HepG2 (cell line): Measurements from ENCODE around the gene ENGASE. TPM values are rescaled to one million over a fixed set of nuclear protein-coding genes. Genes with fewer than 3 reads are reported as not detected.

ENCODE experiments used
- ATAC-seq: fragments of 200-7000 bp; cut with Tn5 transposase; 3 replicates; pipeline ENCODE4 v1.9.1; 2020; ENCODE audit warnings: mild to moderate bottlenecking, moderate library complexity
- BruUV-seq: library from RNA; stranded (reverse); fragments of 400-500 nt; replicated peaks from 2 replicates; lab custom pipeline; 2021; lab: Mats Ljungman, UMichigan
- CTCF ChIA-PET: fragments of 300-600 bp; formaldehyde crosslinking; extraction: SDS; loops from one replicate; lab custom pipeline; 2021; ENCODE audit warnings: low total read pairs, inconsistent platforms, low intra/inter-chr PET ratio; lab: Yijun Ruan, JAX
- POLR2A ChIA-PET: fragments of 350-600 bp; sonication (Branson Sonifier 250); formaldehyde crosslinking; loops from one replicate; lab custom pipeline; 2020; ENCODE audit warnings: antibody characterized with exemption, inconsistent platforms; lab: Yijun Ruan, JAX
- DNase-seq: peaks from one replicate; pipeline ENCODE4 v3.0.0-alpha.2; 2015; ENCODE audit warnings: low spot score
- FAIRE-seq: peaks from 3 replicates; lab custom pipeline; 2011; peaks lifted over from hg19 to GRCh38; lab: Jason Lieb, UNC
- H2AFZ ChIP-seq: one replicate; pipeline ENCODE4 v1.6.1; 2011; ENCODE audit warnings: low read length, inconsistent platforms
- H3K27ac ChIP-seq: fragments of 300-600 bp; 3 replicates; pipeline ENCODE4 v1.8.0; 2011; ENCODE audit warnings: mixed run types, mild to moderate bottlenecking, mixed read lengths, low read length, inconsistent platforms; ENCODE audit not compliant: insufficient read depth; ENCODE audit errors: extremely low read length
- H3K27me3 ChIP-seq, 2 experiments: fragments of 200-600 bp in 1 of 2; 2 replicates in 1 of 2; 3 replicates in 1 of 2; pipeline versions ENCODE4 v1.6.0 to v1.8.0; 2011; ENCODE audit warnings: low read length in 2 of 2, mild to moderate bottlenecking in 2 of 2, moderate library complexity in 2 of 2, inconsistent platforms in 1 of 2; ENCODE audit not compliant: insufficient read depth in 2 of 2, control insufficient read depth in 1 of 2
- H3K36me3 ChIP-seq, 2 experiments: fragments of 200-600 bp in 1 of 2; replicated peaks in 1 of 2; 2 replicates in 1 of 2; 3 replicates in 1 of 2; pipeline versions ENCODE4 v1.5.1 to v1.8.0; 2011; ENCODE audit warnings: low read length in 2 of 2, inconsistent platforms in 1 of 2; ENCODE audit not compliant: insufficient read depth in 2 of 2, control insufficient read depth in 1 of 2
- H3K4me1 ChIP-seq: 2 replicates; pipeline ENCODE4 v1.5.1; 2012; ENCODE audit warnings: low read length, inconsistent platforms; ENCODE audit not compliant: insufficient read depth
- H3K4me2 ChIP-seq: 2 replicates; pipeline ENCODE4 v1.6.0; 2011; ENCODE audit warnings: low read depth, low read length, inconsistent platforms
- H3K4me3 ChIP-seq, 3 experiments: fragments of 200-600 bp in 1 of 3; sonication (generic), shearing (Covaris generic) in 1 of 3; replicated peaks in 1 of 3; 2 replicates each; pipeline ENCODE4 v1.5.1; 2011 to 2016; ENCODE audit warnings: low read length in 3 of 3, inconsistent platforms in 2 of 3, low read depth in 2 of 3, mild to moderate bottlenecking in 2 of 3, control low read depth in 1 of 3, mixed read lengths in 1 of 3; ENCODE audit not compliant: insufficient read depth in 1 of 3
- H3K79me2 ChIP-seq: one replicate; pipeline ENCODE4 v1.6.1; 2011; ENCODE audit warnings: low read length, inconsistent platforms; ENCODE audit not compliant: insufficient read depth
- H3K9ac ChIP-seq: 2 replicates; pipeline ENCODE4 v1.6.0; 2011; ENCODE audit warnings: mild to moderate bottlenecking, low read depth, low read length, inconsistent platforms; ENCODE audit not compliant: insufficient read depth
- H3K9me3 ChIP-seq: 2 replicates; pipeline ENCODE4 v1.5.1; 2012; ENCODE audit warnings: mild to moderate bottlenecking, low read length
- H4K20me1 ChIP-seq: 2 replicates; pipeline ENCODE4 v1.6.0; 2011; ENCODE audit warnings: inconsistent platforms, mild to moderate bottlenecking, low read length, moderate library complexity; ENCODE audit not compliant: insufficient read depth
- GPBP1L1 ChIP-seq: sonication (generic); formaldehyde crosslinking; IDR thresholded peaks from 2 replicates; pipeline ENCODE4 v1.5.0; 2020; ENCODE audit warnings: mild to moderate bottlenecking, missing genetic modification reagents
- HNRNPH1 ChIP-seq: fragments of 200-400 bp; formaldehyde crosslinking; optimal IDR thresholded peaks from 2 replicates; pipeline ENCODE3; 2017; ENCODE audit warnings: mild to moderate bottlenecking, low read depth, low read length
- IRX3 ChIP-seq: sonication (generic); formaldehyde crosslinking; IDR thresholded peaks from 2 replicates; pipeline ENCODE4 v1.8.1; 2023; ENCODE audit warnings: mild to moderate bottlenecking, low read depth, missing genetic modification reagents, borderline replicate concordance
- MAFK ChIP-seq, 2 experiments: IDR thresholded peaks in 1 of 2; conservative IDR thresholded peaks in 1 of 2; 2 replicates each; pipeline ENCODE4 v1.6.1; 2011; ENCODE audit warnings: improper control_type of control experiment in 2 of 2, low read length in 2 of 2
- RFXAP ChIP-seq: sonication (generic); formaldehyde crosslinking; IDR thresholded peaks from 2 replicates; pipeline ENCODE4 v1.4.0; 2020; ENCODE audit warnings: missing genetic modification reagents, borderline replicate concordance
- ZNF547 ChIP-seq: sonication (generic); formaldehyde crosslinking; IDR thresholded peaks from 2 replicates; pipeline ENCODE4 v1.5.1; 2020; ENCODE audit warnings: mild to moderate bottlenecking, missing genetic modification reagents
- ZNF629 ChIP-seq: sonication (generic); formaldehyde crosslinking; conservative IDR thresholded peaks from 2 replicates; pipeline ENCODE4 v1.5.0; 2020; ENCODE audit warnings: missing genetic modification reagents
- ZNF83 ChIP-seq: sonication (generic); formaldehyde crosslinking; IDR thresholded peaks from 2 replicates; pipeline ENCODE4 v1.4.0; 2020; ENCODE audit warnings: missing genetic modification reagents, mild to moderate bottlenecking, borderline replicate concordance
- WGBS: methylation state at CpG from one replicate; pipeline ENCODE4 v1.1.6; 2017; ENCODE audit warnings: low lambda C conversion rate; 5-methylcytosine and 5-hydroxymethylcytosine counted together
- in situ Hi-C: cut with HindIII; loops from 2 replicates; pipeline ENCODE4 v1.10.0; 2017; ENCODE audit warnings: low pct_unique_long_range_greater_than_20kb; ENCODE audit not compliant: extremely low pct_ligation_motif_present
- intact Hi-C: fragments of 100-400 bp; cut with micrococcal nuclease; formaldehyde crosslinking; loops from one replicate; pipeline ENCODE4 v1.10.0; 2022; ENCODE audit not compliant: unreplicated experiment
- polyA plus RNA-seq, 8 experiments: library from polyadenylated mRNA; depleted of rRNA in 3 of 8; stranded (reverse) in 7 of 8; unstranded in 1 of 8; fragments of >200 nt; fragmentation: Illumina TruSeq in 4 of 8; extraction: Trizol in 4 of 8; gene quantifications; 2 replicates each; pipeline versions ENCODE4 v1.2.1 to v1.2.3, GENCODE V29; 2011 to 2016; ENCODE audit warnings: low read depth in 4 of 8, missing spikeins in 1 of 8, mixed read lengths in 1 of 8; ENCODE audit not compliant: insufficient read depth in 1 of 8
- total RNA-seq, 5 experiments: library from RNA; depleted of rRNA; stranded (reverse); fragments of >200 nt; fragmentation: Illumina TruSeq; extraction: Trizol; gene quantifications; 2 replicates each; pipeline ENCODE4 v1.2.3, GENCODE V29; 2016; ENCODE audit warnings: low read depth in 1 of 5

The ENGASE gene
- total and polyA plus RNA-seq, 2 of the 13 experiments (the other 11 are each of a cell fraction or from before 2014, with no cell fraction given) = 10.6 to 18.1 TPM

GRCh38 chr17:79131274-79131635 lies 56.6 kb downstream of the ENGASE start:
- ATAC-seq (no peak), DNase-seq (no peak), FAIRE-seq (no peak)
- H3K79me2 ChIP-seq = no peaks in the 10 kb centered on the region
- no peaks in the 10 kb centered on the region for H3K36me3 ChIP-seq
- in situ Hi-C loops = no loop called here
- H3K27ac ChIP-seq = no peak overlapping the region
- H3K4me1 ChIP-seq = no peaks in the 10 kb centered on the region
- no TSS peak for BruUV-seq
- H2AFZ ChIP-seq = no peak overlapping the region
- ChIA-PET POLR2A (no interaction called here), CTCF (no interaction called here)
- H4K20me1 ChIP-seq = no peaks in the 10 kb centered on the region; the same call in 1 of the 2 replicates
- H3K27me3 ChIP-seq = peaks cover 35 to 100% of the 10 kb centered on the region in 2 experiments; a peak in 4 of 5 replicates
- no peak overlapping the region for H3K4me3 ChIP-seq
- 34% methylated on average over 12 of the region's 21 CpGs for WGBS
- TF ChIP-seq HNRNPH1 = no peak
- no peak for TF ChIP-seq ZNF83 (CRISPR knock-in tag)
- no peak for TF ChIP-seq ZNF629 (CRISPR knock-in tag)
- no peak for TF ChIP-seq RFXAP (CRISPR knock-in tag)
- TF ChIP-seq GPBP1L1 (CRISPR knock-in tag) = no peak
- TF ChIP-seq MAFK (conservative IDR thresholded peaks at IDR 0.05 in 1 of 2, IDR thresholded peaks at IDR 0.05 in 1 of 2; ENCODE audit: low read length in 2 of 2) = no peak
- no peak for TF ChIP-seq IRX3 (CRISPR knock-in tag)
- TF ChIP-seq ZNF547 (CRISPR knock-in tag) = no peak
- H3K4me2 ChIP-seq = no peak overlapping the region
- intact Hi-C loops = no loop called here
- no peak overlapping the region for H3K9ac ChIP-seq
- no peaks in the 10 kb centered on the region for H3K9me3 ChIP-seq
